NCI-H1694 treated with DMSO at 0.1 percent for 48 hours (cell line): ENCODE data around the gene IZUMO2.

Experiments
- DNase-seq: peaks from one replicate; lab custom pipeline; 2025; lab: John Stamatoyannopoulos, UW

IZUMO2 gene

DNA sequence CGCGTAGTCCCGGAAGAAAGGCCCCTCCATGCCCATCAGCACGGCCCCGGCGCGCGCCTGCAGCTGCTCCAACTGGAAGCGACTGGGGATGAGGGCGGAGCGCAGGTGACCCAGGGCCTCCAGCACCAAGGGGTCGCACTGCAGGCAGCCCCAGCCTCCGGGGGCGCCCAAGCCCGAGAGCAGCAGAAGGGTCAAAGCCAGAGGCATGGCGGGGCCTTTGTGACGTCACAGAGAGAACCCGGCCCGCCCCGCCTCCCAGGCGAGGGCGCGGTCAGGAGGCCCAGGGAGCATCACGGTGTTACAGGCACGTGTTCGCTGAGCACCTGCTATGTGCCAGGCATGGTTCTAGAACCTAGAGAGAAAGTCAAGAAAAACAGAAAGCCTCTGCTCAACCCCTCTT, at the start of gene IZUMO2:
Gene IZUMO2, minus strand, starts transcription at position 294 of the 400 bp plus-strand sequence. Its CDS starts 87 bp downstream, at position 207.
- no peak for DNase-seq

GRCh38 chr19:50210425-50210824, 47.3 kb upstream of the IZUMO2 start:
- no peak for DNase-seq

DNA sequence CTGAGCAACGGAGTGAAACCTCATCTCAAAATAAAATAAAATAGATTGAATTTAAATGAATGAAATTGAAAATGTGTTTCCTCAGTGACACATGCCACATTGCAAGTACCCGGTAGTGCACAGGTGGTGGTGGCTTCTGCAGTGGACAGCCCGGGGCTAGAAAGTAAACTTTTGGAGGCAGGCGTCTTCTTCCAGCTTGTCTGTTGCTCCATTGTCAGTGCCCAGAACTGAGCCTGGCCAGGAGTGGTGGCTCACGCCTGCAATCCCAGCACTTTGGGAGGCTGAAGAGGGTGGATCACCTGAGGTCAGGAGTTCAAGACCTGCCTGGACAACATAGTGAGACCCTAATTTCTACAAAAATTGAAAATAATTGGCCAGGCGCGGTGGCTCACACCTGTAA, 46.0 kb upstream of the IZUMO2 start:
- DNase-seq, result no peak

GRCh38 chr19:50207730-50208129, 44.6 kb upstream of the IZUMO2 start:
- DNase-seq, result no peak

DNA sequence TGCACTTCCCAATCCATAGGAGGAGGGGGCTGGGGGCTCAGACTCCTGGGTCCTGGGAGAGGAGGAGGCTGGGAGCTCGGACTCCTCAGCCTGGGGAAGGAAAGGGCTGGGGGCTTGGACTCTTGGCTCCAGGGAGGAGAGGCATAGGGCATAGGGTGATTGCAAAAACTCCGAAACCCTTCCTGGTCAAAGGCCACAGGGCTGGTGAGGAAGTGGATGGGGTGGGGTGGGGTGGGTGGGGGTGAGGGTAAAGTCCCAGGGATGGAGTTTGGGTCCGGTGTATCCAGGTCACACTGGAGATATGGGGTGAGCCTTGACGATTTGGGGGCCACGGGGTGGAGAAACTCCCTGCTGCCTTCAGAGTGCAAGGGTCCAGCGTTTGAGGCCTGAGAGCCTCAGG, 43.1 kb upstream of the IZUMO2 start:
- DNase-seq, result no peak

DNA sequence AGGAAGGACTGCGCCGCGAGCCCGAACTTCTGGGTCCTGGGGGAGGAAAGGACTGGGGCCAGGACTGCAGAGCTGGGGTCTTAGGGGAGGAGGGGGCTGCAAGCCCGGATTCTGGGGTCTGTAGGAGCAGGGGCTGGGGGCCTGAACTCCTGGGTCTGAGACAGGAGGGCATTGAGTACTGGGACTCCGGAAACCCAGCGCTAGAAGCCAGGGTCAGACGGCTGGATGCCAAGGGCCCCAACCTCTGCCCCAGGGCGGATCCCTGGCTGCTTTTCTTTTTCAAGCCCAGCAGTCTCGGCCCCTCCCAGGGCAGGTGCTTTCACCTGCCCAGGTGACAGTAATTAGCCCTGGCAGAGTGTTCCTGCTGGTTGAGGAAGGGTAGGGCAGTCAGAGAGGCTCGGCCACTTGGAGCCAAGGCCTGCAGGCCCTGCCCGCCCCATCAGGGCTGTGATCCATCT, 42.6 kb upstream of the IZUMO2 start:
- no peak for DNase-seq

DNA sequence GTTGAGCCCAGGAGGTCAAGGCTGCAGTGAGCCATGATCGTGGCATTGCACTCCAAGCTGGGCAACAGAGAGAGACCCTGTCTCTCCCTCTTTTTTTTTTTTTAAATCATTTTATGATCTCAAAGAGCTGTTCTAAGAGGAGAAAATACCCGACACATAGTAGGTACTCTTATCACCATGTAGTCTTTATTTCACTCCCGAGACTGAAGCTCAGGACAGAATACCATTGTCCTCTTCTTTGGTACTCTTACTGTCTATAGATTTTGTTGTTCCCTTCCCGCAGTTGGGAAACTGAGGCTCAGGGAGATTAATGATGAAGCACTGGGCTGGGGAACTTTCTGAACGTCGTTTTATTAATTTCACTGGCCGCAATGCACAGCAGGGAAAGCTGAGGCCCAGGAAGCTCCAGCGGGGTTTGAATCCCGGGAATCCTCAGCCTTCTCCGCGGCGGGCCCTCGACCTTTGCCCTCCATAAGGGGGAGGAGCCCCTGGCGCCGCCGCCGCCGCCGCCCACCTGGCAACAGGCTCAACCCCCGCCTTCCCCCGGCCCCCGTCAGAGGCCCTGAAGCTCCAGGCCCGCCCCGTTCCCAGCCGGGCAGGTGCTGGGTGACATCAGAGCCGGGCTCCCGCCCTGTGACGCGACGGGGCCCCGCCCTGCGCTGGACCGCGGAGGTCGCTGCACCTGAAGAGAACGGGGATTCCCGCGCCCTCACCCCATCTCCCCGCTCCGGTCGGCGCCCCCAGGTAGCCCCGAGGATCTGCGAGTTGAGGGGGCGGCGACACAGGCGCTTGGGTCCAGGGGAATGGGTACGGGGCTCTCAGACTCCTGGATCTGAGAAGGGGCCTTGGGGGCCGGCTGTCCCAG, 42.0 kb upstream of the IZUMO2 start:
- no peak for DNase-seq

GRCh38 chr19:50204081-50204428, 41.0 kb upstream of the IZUMO2 start:
- no peak for DNase-seq

- DNase-seq, result no peak
Observed at GRCh38 chr19:50203281-50204080, 40.4 kb upstream of the IZUMO2 start, which contains the start of gene MYH14. Gene MYH14 (plus strand): TSS chr19:50203622. CDS start chr19:50210366, 6,744 bp downstream.

GRCh38 chr19:50202962-50203280, 39.8 kb upstream of the IZUMO2 start:
- DNase-seq, result no peak

GRCh38 chr19:50202386-50202785, 39.3 kb upstream of the IZUMO2 start:
- no peak for DNase-seq

GRCh38 chr19:50199259-50199555, 36.1 kb upstream of the IZUMO2 start:
- DNase-seq, result no peak

DNA sequence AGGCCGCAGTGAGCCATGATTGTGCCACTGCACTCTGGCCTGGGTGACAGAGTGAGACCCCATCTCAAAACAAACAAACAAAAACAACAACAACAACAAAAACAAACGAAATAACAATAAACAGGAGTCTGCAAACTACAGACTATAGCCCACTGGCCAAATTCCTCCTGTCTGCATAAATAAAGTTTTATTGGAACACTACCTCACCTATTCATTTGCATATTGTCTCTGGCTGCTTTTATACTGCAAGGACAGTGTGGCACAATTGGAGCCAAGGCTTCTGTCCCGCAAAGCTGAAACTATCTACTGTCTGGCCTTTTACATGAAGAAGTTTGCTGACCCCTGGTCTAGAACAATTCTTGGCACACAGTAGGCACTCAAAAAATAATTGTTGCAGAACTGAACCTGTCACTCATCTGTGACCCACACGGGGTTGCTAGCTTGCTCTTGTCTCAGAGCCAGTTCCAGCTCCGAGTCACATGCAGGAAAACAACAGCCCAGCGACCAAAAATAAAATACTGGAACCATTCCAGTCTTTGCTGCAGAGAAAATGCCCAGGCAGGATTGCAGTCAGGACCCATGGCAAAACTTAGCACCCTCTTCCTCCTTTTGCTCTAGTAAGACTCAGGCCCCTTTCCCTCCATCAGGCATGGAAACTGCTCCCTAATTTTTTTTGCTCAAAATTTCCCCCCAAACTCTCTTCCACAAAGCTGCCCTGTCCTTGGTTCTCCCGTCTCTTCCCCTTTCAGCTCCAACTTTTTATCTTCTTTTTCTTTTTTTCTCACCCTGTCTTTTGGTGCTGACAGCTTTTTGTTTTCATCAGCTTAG, 35.6 kb upstream of the IZUMO2 start:
- DNase-seq, result no peak

- no peak for DNase-seq
Observed at GRCh38 chr19:50197348-50197747, 34.3 kb upstream of the IZUMO2 start.

DNA sequence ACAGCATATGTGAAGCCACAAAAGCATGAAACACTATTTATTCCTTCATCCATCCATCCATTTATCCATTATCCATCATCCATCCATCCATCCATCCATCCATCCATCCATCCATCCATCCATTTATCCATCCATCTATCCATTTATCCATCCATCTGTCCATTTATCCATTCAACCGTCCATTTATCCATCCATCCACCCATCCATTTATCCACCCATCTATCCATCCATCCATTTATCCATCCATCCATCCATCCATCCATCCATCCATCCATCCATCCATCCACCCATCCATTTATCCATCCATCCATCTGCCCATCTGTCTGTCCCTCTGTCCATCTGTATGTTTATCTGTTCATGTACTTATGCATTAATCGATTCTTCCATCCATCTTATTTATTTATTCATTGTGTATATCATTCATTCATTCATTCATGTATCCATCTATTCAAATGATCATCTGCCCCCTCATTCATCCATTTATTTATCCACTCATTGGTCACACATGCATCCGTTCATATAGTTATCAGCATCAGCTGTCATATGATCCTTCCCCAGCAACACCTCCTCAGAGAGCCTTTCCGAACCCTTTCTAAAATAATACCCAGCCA, 33.3 kb upstream of the IZUMO2 start:
- DNase-seq, result no peak

DNA sequence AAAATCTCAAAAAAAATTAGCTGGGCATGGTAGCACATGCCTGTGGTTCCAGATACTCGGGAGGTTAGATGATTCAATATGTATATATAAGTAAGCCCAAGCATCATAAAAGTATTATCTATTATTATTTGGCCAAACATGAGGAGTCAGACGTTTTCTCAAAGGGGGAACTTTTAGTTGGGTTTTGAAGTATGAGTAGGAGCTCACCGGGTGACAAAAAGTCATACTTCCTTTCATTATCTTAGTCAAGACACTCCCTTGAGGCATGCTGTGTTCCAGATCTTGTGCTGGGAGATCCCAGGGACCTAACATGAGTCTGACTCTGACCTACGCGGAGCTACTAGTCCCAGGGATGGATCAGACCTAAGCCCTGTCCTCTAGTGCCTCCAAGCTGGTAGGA, 32.1 kb upstream of the IZUMO2 start:
- no peak for DNase-seq

GRCh38 chr19:50192463-50193211, 29.6 kb upstream of the IZUMO2 start:
- DNase-seq, result no peak

DNA sequence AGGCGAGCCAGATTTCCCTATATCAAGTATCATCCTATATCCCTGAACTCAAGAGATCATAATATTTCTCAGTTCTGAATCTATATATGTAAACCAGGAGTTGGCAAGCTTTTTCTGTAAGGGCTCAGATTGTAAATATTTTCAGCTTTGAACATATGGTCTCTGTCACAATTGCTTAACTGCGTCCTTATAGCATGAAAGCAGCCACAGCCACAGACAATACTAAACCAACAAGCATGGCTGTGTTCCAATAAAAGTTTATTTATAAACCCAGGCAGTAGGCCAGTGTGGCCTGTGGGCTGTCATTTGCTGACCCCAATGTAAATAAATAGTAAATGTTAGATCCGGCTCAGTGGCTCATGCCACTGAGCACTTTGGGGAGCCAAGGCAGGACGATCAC, 28.1 kb upstream of the IZUMO2 start:
- peak; percentile 1 for DNase-seq

DNA sequence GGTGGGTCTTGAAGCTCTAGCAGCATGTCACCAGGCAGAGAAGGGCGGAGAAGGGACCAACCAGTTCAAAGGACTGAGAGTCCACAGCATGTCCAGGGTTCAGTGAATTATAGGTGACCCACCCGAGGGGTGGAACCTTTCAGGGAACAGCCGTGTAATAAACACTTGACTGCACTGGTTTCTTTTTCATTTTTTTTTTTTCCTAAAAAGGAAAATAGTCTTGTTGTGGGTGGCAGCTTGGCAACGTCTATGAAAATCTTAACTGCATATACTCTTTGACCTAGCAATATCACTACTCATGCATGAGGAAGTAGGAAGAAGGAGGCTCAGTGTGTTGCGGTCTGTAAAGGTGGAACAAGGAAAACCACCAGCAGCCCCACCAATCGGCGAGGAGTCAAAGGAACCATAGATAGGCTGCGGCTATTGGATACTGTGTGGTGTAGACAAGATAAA, 27.4 kb upstream of the IZUMO2 start:
- no peak for DNase-seq

DNA sequence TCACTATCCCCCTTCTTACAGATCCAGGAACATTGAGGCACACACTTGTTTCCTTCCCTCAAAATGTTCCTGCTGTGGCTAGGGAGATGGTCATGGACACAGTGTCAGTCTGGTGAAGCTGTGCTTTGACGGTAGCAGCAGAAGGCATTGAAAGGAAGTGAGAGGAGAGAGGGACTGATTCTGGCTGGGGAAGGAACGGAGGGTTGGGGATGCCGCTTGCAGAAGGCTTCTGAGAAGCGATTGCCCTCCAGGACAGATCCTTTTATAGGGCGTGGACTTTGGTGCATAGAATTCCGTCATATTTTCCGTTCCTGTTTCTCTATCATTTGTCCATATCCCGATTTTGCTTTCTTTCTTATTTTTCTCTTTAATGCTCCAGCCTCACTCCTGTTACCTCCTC, 26.2 kb upstream of the IZUMO2 start:
- DNase-seq, result no peak

GRCh38 chr19:50187937-50188336, 24.9 kb upstream of the IZUMO2 start:
- no peak for DNase-seq
